Hematopoietic multipotent progenitor cell treated with erythropoietin and hydrocortisone succinate and interleukin-3 and kit ligand, for 6 days (in vitro differentiated cells): Measurements from ENCODE around the gene BIVM.

Source experiments
- DNase-seq: peaks from one replicate; pipeline ENCODE4 v3.0.0-alpha.2; 2015

The BIVM gene

DNA sequence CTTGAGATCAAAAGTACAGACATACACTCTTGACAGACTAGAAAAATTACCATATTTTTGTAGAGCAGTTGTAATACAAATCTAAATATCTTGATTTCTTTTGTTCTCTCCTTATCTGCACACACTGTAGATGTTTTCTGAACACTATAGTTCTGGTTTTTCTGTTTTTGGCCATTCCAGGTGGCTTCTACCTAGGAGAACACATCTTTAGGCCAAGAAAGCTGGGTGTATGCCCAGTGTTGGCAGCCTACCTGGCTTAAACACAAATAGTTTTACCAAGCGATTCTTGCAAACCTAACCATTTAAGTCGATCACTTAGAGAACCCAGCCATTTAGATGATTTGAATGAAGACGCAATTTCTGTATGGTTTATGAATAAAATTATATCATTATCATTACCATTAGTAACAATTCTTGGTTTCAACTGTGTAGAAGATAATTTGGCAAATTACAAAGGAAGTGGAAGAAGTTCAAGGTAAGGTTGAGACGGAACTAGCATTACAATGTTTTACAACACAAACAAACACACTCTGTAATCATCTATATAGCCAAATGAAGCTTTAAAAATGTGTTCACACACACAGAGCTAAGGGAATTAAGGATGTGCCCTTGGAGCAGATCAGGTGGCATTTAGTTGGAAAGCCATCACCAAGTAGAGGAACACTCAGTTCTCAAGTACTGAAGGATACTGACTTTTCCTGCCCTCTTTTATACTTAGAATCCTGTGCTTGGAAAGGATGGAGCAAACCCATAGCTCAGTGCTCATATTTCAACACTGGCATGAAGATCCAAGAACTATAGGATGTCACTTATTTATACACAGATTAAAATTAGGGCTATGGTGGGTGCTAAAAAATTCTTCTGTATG, 83.1 kb downstream of the BIVM start:
- DNase-seq, result no peak
